ENCODE results near the gene CECR2.

DNA sequence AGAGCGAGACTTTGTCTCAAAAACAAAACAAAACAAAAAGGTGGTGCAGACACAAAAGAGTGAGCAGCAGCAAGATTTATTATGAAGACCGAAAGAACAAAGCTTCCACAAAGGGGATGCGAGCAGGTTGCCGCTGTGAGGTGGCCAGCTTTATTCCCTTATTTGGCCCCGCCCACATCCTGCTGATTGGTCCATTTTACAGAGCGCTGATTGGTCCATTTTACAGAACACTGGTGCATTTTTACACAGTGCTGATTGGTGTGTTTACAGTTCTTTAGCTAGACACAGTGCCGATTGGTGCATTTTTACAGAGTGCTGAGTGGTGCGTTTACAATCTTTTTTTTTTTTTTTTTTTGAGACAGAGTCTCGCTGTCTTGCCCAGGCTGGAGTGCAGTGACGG is 77.4 kb downstream of the CECR2 start:
- TF ChIP-seq, protein P1, sequence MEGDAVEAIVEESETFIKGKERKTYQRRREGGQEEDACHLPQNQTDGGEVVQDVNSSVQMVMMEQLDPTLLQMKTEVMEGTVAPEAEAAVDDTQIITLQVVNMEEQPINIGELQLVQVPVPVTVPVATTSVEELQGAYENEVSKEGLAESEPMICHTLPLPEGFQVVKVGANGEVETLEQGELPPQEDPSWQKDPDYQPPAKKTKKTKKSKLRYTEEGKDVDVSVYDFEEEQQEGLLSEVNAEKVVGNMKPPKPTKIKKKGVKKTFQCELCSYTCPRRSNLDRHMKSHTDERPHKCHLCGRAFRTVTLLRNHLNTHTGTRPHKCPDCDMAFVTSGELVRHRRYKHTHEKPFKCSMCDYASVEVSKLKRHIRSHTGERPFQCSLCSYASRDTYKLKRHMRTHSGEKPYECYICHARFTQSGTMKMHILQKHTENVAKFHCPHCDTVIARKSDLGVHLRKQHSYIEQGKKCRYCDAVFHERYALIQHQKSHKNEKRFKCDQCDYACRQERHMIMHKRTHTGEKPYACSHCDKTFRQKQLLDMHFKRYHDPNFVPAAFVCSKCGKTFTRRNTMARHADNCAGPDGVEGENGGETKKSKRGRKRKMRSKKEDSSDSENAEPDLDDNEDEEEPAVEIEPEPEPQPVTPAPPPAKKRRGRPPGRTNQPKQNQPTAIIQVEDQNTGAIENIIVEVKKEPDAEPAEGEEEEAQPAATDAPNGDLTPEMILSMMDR (IDR thresholded peaks at IDR 0.05; ENCODE audit: poor library complexity, severe bottlenecking): no peak
- TF ChIP-seq EZH2 (IDR thresholded peaks at IDR 0.05; ENCODE audit: borderline replicate concordance, insufficient read depth, low read length, poor library complexity, severe bottlenecking) (no peak), MXI1 (conservative IDR thresholded peaks at IDR 0.05; ENCODE audit: poor library complexity, severe bottlenecking) (no peak), EP300 (conservative IDR thresholded peaks at IDR 0.05; ENCODE audit: poor library complexity, severe bottlenecking) (no peak), TAF1 (IDR thresholded peaks at IDR 0.05; ENCODE audit: low read depth) (no peak)
- TF ChIP-seq, protein P2, sequence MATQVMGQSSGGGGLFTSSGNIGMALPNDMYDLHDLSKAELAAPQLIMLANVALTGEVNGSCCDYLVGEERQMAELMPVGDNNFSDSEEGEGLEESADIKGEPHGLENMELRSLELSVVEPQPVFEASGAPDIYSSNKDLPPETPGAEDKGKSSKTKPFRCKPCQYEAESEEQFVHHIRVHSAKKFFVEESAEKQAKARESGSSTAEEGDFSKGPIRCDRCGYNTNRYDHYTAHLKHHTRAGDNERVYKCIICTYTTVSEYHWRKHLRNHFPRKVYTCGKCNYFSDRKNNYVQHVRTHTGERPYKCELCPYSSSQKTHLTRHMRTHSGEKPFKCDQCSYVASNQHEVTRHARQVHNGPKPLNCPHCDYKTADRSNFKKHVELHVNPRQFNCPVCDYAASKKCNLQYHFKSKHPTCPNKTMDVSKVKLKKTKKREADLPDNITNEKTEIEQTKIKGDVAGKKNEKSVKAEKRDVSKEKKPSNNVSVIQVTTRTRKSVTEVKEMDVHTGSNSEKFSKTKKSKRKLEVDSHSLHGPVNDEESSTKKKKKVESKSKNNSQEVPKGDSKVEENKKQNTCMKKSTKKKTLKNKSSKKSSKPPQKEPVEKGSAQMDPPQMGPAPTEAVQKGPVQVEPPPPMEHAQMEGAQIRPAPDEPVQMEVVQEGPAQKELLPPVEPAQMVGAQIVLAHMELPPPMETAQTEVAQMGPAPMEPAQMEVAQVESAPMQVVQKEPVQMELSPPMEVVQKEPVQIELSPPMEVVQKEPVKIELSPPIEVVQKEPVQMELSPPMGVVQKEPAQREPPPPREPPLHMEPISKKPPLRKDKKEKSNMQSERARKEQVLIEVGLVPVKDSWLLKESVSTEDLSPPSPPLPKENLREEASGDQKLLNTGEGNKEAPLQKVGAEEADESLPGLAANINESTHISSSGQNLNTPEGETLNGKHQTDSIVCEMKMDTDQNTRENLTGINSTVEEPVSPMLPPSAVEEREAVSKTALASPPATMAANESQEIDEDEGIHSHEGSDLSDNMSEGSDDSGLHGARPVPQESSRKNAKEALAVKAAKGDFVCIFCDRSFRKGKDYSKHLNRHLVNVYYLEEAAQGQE (IDR thresholded peaks at IDR 0.05; ENCODE audit: borderline replicate concordance): no peak
